HepG2 (cell line): ENCODE data around the gene PIF1. TPM values are rescaled to one million over a fixed set of nuclear protein-coding genes. Genes with fewer than 3 reads are reported as not detected.

Experiments
- ATAC-seq: fragments of 200-7000 bp; cut with Tn5 transposase; 3 replicates; pipeline ENCODE4 v1.9.1; 2020; ENCODE audit warnings: mild to moderate bottlenecking, moderate library complexity
- BruUV-seq: library from RNA; stranded (reverse); fragments of 400-500 nt; replicated peaks from 2 replicates; lab custom pipeline; 2021; lab: Mats Ljungman, UMichigan
- CTCF ChIA-PET: fragments of 300-600 bp; formaldehyde crosslinking; extraction: SDS; loops from one replicate; lab custom pipeline; 2021; ENCODE audit warnings: low total read pairs, inconsistent platforms, low intra/inter-chr PET ratio; lab: Yijun Ruan, JAX
- POLR2A ChIA-PET: fragments of 350-600 bp; sonication (Branson Sonifier 250); formaldehyde crosslinking; loops from one replicate; lab custom pipeline; 2020; ENCODE audit warnings: antibody characterized with exemption, inconsistent platforms; lab: Yijun Ruan, JAX
- DNase-seq: peaks from one replicate; pipeline ENCODE4 v3.0.0-alpha.2; 2015; ENCODE audit warnings: low spot score
- FAIRE-seq: peaks from 3 replicates; lab custom pipeline; 2011; peaks lifted over from hg19 to GRCh38; lab: Jason Lieb, UNC
- H2AFZ ChIP-seq: one replicate; pipeline ENCODE4 v1.6.1; 2011; ENCODE audit warnings: low read length, inconsistent platforms
- H3K27ac ChIP-seq: fragments of 300-600 bp; 3 replicates; pipeline ENCODE4 v1.8.0; 2011; ENCODE audit warnings: mixed run types, mild to moderate bottlenecking, mixed read lengths, low read length, inconsistent platforms; ENCODE audit not compliant: insufficient read depth; ENCODE audit errors: extremely low read length
- H3K27me3 ChIP-seq, 2 experiments: fragments of 200-600 bp in 1 of 2; 2 replicates in 1 of 2; 3 replicates in 1 of 2; pipeline versions ENCODE4 v1.6.0 to v1.8.0; 2011; ENCODE audit warnings: low read length in 2 of 2, mild to moderate bottlenecking in 2 of 2, moderate library complexity in 2 of 2, inconsistent platforms in 1 of 2; ENCODE audit not compliant: insufficient read depth in 2 of 2, control insufficient read depth in 1 of 2
- H3K36me3 ChIP-seq, 2 experiments: fragments of 200-600 bp in 1 of 2; replicated peaks in 1 of 2; 2 replicates in 1 of 2; 3 replicates in 1 of 2; pipeline versions ENCODE4 v1.5.1 to v1.8.0; 2011; ENCODE audit warnings: low read length in 2 of 2, inconsistent platforms in 1 of 2; ENCODE audit not compliant: insufficient read depth in 2 of 2, control insufficient read depth in 1 of 2
- H3K4me1 ChIP-seq: 2 replicates; pipeline ENCODE4 v1.5.1; 2012; ENCODE audit warnings: low read length, inconsistent platforms; ENCODE audit not compliant: insufficient read depth
- H3K4me2 ChIP-seq: 2 replicates; pipeline ENCODE4 v1.6.0; 2011; ENCODE audit warnings: low read depth, low read length, inconsistent platforms
- H3K4me3 ChIP-seq, 3 experiments: fragments of 200-600 bp in 1 of 3; sonication (generic), shearing (Covaris generic) in 1 of 3; replicated peaks in 1 of 3; 2 replicates each; pipeline ENCODE4 v1.5.1; 2011 to 2016; ENCODE audit warnings: low read length in 3 of 3, inconsistent platforms in 2 of 3, low read depth in 2 of 3, mild to moderate bottlenecking in 2 of 3, control low read depth in 1 of 3, mixed read lengths in 1 of 3; ENCODE audit not compliant: insufficient read depth in 1 of 3
- H3K79me2 ChIP-seq: one replicate; pipeline ENCODE4 v1.6.1; 2011; ENCODE audit warnings: low read length, inconsistent platforms; ENCODE audit not compliant: insufficient read depth
- H3K9ac ChIP-seq: 2 replicates; pipeline ENCODE4 v1.6.0; 2011; ENCODE audit warnings: mild to moderate bottlenecking, low read depth, low read length, inconsistent platforms; ENCODE audit not compliant: insufficient read depth
- H3K9me3 ChIP-seq: 2 replicates; pipeline ENCODE4 v1.5.1; 2012; ENCODE audit warnings: mild to moderate bottlenecking, low read length
- H4K20me1 ChIP-seq: 2 replicates; pipeline ENCODE4 v1.6.0; 2011; ENCODE audit warnings: inconsistent platforms, mild to moderate bottlenecking, low read length, moderate library complexity; ENCODE audit not compliant: insufficient read depth
- CEBPB ChIP-seq: IDR thresholded peaks from 2 replicates; pipeline ENCODE4 v1.6.1; 2011; ENCODE audit warnings: low read depth, low read length, improper control_type of control experiment, borderline replicate concordance
- GATAD2A ChIP-seq: IDR thresholded peaks from 2 replicates; pipeline ENCODE4 v1.6.1; 2016
- KDM6A ChIP-seq: IDR thresholded peaks from 2 replicates; pipeline ENCODE4 v1.6.1; 2016; ENCODE audit warnings: low read depth
- KMT2A ChIP-seq: sonication (generic); formaldehyde crosslinking; IDR thresholded peaks from 2 replicates; pipeline ENCODE4 v1.4.0; 2020; ENCODE audit warnings: missing genetic modification reagents
- MEIS2 ChIP-seq: sonication (generic); formaldehyde crosslinking; IDR thresholded peaks from 2 replicates; pipeline ENCODE4 v1.9.0; 2021; ENCODE audit warnings: mild to moderate bottlenecking, missing genetic modification reagents
- NFIB ChIP-seq: sonication (generic); formaldehyde crosslinking; IDR thresholded peaks from 2 replicates; pipeline ENCODE4 v1.9.0; 2021; ENCODE audit warnings: missing genetic modification reagents, mild to moderate bottlenecking, borderline replicate concordance
- PCBP1 ChIP-seq: fragments of 200-400 bp; formaldehyde crosslinking; IDR thresholded peaks from 2 replicates; pipeline ENCODE4 v1.6.1; 2017; ENCODE audit warnings: mild to moderate bottlenecking, low read depth, low read length, borderline replicate concordance
- SETDB1 ChIP-seq: sonication (generic); formaldehyde crosslinking; IDR thresholded peaks from 2 replicates; pipeline ENCODE4 v1.5.1; 2020; ENCODE audit warnings: missing genetic modification reagents, mild to moderate bottlenecking, borderline replicate concordance
- ZFP41 ChIP-seq: sonication (generic); formaldehyde crosslinking; IDR thresholded peaks from 2 replicates; pipeline ENCODE4 v1.4.0; 2020; ENCODE audit warnings: mild to moderate bottlenecking, missing genetic modification reagents, borderline replicate concordance
- ZNF674 ChIP-seq: sonication (generic); formaldehyde crosslinking; IDR thresholded peaks from 2 replicates; pipeline ENCODE4 v1.5.0; 2020; ENCODE audit warnings: low read depth, mild to moderate bottlenecking, missing genetic modification reagents
- ZSCAN12 ChIP-seq: sonication (generic); formaldehyde crosslinking; IDR thresholded peaks from 2 replicates; pipeline ENCODE4 v1.9.0; 2021; ENCODE audit warnings: mild to moderate bottlenecking, missing genetic modification reagents
- WGBS: methylation state at CpG from one replicate; pipeline ENCODE4 v1.1.6; 2017; ENCODE audit warnings: low lambda C conversion rate; 5-methylcytosine and 5-hydroxymethylcytosine counted together
- in situ Hi-C: cut with HindIII; loops from 2 replicates; pipeline ENCODE4 v1.10.0; 2017; ENCODE audit warnings: low pct_unique_long_range_greater_than_20kb; ENCODE audit not compliant: extremely low pct_ligation_motif_present
- intact Hi-C: fragments of 100-400 bp; cut with micrococcal nuclease; formaldehyde crosslinking; loops from one replicate; pipeline ENCODE4 v1.10.0; 2022; ENCODE audit not compliant: unreplicated experiment
- polyA plus RNA-seq, 8 experiments: library from polyadenylated mRNA; depleted of rRNA in 3 of 8; stranded (reverse) in 7 of 8; unstranded in 1 of 8; fragments of >200 nt; fragmentation: Illumina TruSeq in 4 of 8; extraction: Trizol in 4 of 8; gene quantifications; 2 replicates each; pipeline versions ENCODE4 v1.2.1 to v1.2.3, GENCODE V29; 2011 to 2016; ENCODE audit warnings: low read depth in 4 of 8, missing spikeins in 1 of 8, mixed read lengths in 1 of 8; ENCODE audit not compliant: insufficient read depth in 1 of 8
- total RNA-seq, 5 experiments: library from RNA; depleted of rRNA; stranded (reverse); fragments of >200 nt; fragmentation: Illumina TruSeq; extraction: Trizol; gene quantifications; 2 replicates each; pipeline ENCODE4 v1.2.3, GENCODE V29; 2016; ENCODE audit warnings: low read depth in 1 of 5
- TF ChIP-seq, protein P1 (sequence below): sonication (generic); formaldehyde crosslinking; IDR thresholded peaks from 2 replicates; pipeline ENCODE4 v1.8.0; 2022; ENCODE audit warnings: mild to moderate bottlenecking, missing genetic modification reagents; ENCODE audit not compliant: insufficient replicate concordance
- TF ChIP-seq, protein P2 (sequence below): IDR thresholded peaks from 2 replicates; pipeline ENCODE4 v1.6.1; 2012; ENCODE audit warnings: low read length, improper control_type of control experiment
- TF ChIP-seq, protein P3 (sequence below): sonication (generic); formaldehyde crosslinking; IDR thresholded peaks from 2 replicates; pipeline ENCODE4 v1.4.0; 2020; ENCODE audit warnings: mild to moderate bottlenecking, low read depth, missing genetic modification reagents
- TF ChIP-seq, protein P4 (sequence below): sonication (generic); formaldehyde crosslinking; IDR thresholded peaks from 2 replicates; pipeline ENCODE4 v1.8.0; 2022; ENCODE audit warnings: mild to moderate bottlenecking, missing genetic modification reagents, moderate library complexity
- TF ChIP-seq, protein P5 (sequence below): IDR thresholded peaks from 2 replicates; pipeline ENCODE4 v1.6.1; 2016; ENCODE audit warnings: control low read depth

The PIF1 gene
- total and polyA plus RNA-seq, 2 of the 13 experiments (the other 11 are each of a cell fraction or from before 2014, with no cell fraction given) = 18.5 to 19.7 TPM

DNA sequence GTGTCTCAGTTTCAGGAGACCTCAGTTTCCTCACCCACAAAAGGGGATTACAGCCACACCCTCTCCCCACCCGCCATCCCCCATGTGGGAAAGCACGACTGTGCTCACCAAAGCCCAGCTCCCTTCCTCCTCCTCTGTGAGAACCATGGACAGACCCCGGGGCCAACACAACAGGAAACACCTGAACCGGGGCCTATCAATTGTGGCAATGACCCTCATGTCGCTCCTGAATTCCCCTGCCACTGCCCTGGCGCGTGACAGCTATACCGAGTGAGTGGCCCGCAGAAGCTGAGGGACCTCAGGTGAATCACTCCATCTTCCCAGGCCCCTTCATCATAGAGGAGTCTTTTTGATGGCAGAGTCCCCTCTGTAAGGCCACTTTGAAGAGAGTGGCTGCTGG, 44.9 kb upstream of the PIF1 start:
- no peak overlapping the region for H3K4me2 ChIP-seq
- H3K79me2 ChIP-seq = no peaks in the 10 kb centered on the region
- ChIA-PET CTCF (no interaction called here), POLR2A (no interaction called here)
- no peak for ATAC-seq
- no peaks in the 10 kb centered on the region; the same call in 1 of the 2 replicates for H4K20me1 ChIP-seq
- no peak overlapping the region for H2AFZ ChIP-seq
- no TSS peak for BruUV-seq
- H3K4me3 ChIP-seq = no peak overlapping the region
- intact Hi-C loops = no loop called here
- 89% methylated on average over 8 of the region's 9 CpGs for WGBS
- H3K27me3 ChIP-seq = no peaks in the 10 kb centered on the region
- TF ChIP-seq MEIS2 (CRISPR knock-in tag) (no peak), KMT2A (no peak), KDM6A (no peak), ZSCAN12 (no peak), GATAD2A (no peak), ZNF674 (CRISPR knock-in tag) (no peak), ZFP41 (CRISPR knock-in tag) (no peak), PCBP1 (no peak), NFIB (CRISPR knock-in tag) (no peak), SETDB1 (CRISPR knock-in tag) (no peak), CEBPB (no peak)
- TF ChIP-seq, protein P1, sequence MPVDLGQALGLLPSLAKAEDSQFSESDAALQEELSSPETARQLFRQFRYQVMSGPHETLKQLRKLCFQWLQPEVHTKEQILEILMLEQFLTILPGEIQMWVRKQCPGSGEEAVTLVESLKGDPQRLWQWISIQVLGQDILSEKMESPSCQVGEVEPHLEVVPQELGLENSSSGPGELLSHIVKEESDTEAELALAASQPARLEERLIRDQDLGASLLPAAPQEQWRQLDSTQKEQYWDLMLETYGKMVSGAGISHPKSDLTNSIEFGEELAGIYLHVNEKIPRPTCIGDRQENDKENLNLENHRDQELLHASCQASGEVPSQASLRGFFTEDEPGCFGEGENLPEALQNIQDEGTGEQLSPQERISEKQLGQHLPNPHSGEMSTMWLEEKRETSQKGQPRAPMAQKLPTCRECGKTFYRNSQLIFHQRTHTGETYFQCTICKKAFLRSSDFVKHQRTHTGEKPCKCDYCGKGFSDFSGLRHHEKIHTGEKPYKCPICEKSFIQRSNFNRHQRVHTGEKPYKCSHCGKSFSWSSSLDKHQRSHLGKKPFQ = no peak
- TF ChIP-seq, protein P2, sequence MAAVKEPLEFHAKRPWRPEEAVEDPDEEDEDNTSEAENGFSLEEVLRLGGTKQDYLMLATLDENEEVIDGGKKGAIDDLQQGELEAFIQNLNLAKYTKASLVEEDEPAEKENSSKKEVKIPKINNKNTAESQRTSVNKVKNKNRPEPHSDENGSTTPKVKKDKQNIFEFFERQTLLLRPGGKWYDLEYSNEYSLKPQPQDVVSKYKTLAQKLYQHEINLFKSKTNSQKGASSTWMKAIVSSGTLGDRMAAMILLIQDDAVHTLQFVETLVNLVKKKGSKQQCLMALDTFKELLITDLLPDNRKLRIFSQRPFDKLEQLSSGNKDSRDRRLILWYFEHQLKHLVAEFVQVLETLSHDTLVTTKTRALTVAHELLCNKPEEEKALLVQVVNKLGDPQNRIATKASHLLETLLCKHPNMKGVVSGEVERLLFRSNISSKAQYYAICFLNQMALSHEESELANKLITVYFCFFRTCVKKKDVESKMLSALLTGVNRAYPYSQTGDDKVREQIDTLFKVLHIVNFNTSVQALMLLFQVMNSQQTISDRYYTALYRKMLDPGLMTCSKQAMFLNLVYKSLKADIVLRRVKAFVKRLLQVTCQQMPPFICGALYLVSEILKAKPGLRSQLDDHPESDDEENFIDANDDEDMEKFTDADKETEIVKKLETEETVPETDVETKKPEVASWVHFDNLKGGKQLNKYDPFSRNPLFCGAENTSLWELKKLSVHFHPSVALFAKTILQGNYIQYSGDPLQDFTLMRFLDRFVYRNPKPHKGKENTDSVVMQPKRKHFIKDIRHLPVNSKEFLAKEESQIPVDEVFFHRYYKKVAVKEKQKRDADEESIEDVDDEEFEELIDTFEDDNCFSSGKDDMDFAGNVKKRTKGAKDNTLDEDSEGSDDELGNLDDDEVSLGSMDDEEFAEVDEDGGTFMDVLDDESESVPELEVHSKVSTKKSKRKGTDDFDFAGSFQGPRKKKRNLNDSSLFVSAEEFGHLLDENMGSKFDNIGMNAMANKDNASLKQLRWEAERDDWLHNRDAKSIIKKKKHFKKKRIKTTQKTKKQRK = no peak
- TF ChIP-seq, protein P3, sequence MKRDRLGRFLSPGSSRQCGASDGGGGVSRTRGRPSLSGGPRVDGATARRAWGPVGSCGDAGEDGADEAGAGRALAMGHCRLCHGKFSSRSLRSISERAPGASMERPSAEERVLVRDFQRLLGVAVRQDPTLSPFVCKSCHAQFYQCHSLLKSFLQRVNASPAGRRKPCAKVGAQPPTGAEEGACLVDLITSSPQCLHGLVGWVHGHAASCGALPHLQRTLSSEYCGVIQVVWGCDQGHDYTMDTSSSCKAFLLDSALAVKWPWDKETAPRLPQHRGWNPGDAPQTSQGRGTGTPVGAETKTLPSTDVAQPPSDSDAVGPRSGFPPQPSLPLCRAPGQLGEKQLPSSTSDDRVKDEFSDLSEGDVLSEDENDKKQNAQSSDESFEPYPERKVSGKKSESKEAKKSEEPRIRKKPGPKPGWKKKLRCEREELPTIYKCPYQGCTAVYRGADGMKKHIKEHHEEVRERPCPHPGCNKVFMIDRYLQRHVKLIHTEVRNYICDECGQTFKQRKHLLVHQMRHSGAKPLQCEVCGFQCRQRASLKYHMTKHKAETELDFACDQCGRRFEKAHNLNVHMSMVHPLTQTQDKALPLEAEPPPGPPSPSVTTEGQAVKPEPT (CRISPR knock-in tag) = no peak
- TF ChIP-seq, protein P4, sequence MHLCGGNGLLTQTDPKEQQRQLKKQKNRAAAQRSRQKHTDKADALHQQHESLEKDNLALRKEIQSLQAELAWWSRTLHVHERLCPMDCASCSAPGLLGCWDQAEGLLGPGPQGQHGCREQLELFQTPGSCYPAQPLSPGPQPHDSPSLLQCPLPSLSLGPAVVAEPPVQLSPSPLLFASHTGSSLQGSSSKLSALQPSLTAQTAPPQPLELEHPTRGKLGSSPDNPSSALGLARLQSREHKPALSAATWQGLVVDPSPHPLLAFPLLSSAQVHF = no peak
- TF ChIP-seq, protein P5, sequence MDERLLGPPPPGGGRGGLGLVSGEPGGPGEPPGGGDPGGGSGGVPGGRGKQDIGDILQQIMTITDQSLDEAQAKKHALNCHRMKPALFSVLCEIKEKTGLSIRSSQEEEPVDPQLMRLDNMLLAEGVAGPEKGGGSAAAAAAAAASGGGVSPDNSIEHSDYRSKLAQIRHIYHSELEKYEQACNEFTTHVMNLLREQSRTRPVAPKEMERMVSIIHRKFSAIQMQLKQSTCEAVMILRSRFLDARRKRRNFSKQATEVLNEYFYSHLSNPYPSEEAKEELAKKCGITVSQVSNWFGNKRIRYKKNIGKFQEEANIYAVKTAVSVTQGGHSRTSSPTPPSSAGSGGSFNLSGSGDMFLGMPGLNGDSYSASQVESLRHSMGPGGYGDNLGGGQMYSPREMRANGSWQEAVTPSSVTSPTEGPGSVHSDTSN (CRISPR knock-in tag) = no peak
- in situ Hi-C loops = no loop called here
- no peaks in the 10 kb centered on the region for H3K9me3 ChIP-seq
- peaks cover 0 to 2% of the 10 kb centered on the region in 2 experiments; a peak in 1 of 5 replicates for H3K36me3 ChIP-seq
- no peak overlapping the region for H3K27ac ChIP-seq
- no peak for FAIRE-seq
- H3K4me1 ChIP-seq = no peaks in the 10 kb centered on the region
- H3K9ac ChIP-seq = no peak overlapping the region
- DNase-seq = no peak
